OCI-LY1 (cell line): ENCODE results near the gene SOX9.

Source experiments
- H2AFZ ChIP-seq: fragments of 200-600 bp; sonication (generic), shearing (Covaris generic); 2 replicates; pipeline ENCODE4 v1.6.0; 2014; ENCODE audit warnings: antibody characterized with exemption, mild to moderate bottlenecking, low read length
- H3F3A ChIP-seq: fragments of 200-600 bp; sonication (generic), shearing (Covaris generic); 2 replicates; pipeline ENCODE4 v1.6.0; 2014; ENCODE audit warnings: mild to moderate bottlenecking, antibody characterized with exemption, low read length, moderate library complexity; ENCODE audit not compliant: insufficient read depth
- H3K27ac ChIP-seq: fragments of 200-600 bp; sonication (generic); 2 replicates; pipeline ENCODE4 v1.5.1; 2014; ENCODE audit warnings: low read length, mixed run types, mild to moderate bottlenecking, low read depth; ENCODE audit not compliant: poor library complexity, severe bottlenecking
- H3K27me3 ChIP-seq: fragments of 200-600 bp; sonication (generic); 2 replicates; pipeline ENCODE4 v1.6.0; 2014; ENCODE audit warnings: antibody characterized with exemption, mild to moderate bottlenecking, low read length, moderate library complexity; ENCODE audit not compliant: insufficient read depth
- H3K36me3 ChIP-seq: fragments of 200-600 bp; sonication (generic); 2 replicates; pipeline ENCODE4 v1.6.1; 2014; ENCODE audit warnings: mild to moderate bottlenecking, antibody characterized with exemption, low read length, moderate library complexity, mixed read lengths; ENCODE audit not compliant: insufficient read depth
- H3K4me1 ChIP-seq: fragments of 200-600 bp; sonication (generic); 2 replicates; pipeline ENCODE4 v1.5.1; 2014; ENCODE audit warnings: mild to moderate bottlenecking, low read length, moderate library complexity; ENCODE audit not compliant: insufficient read depth, severe bottlenecking
- H3K4me2 ChIP-seq: fragments of 200-600 bp; sonication (generic), shearing (Covaris generic); 2 replicates; pipeline ENCODE4 v1.6.1; 2014; ENCODE audit warnings: low read length
- H3K4me3 ChIP-seq: fragments of 200-600 bp; sonication (generic); 2 replicates; pipeline ENCODE4 v1.5.1; 2014; ENCODE audit warnings: low read length, low read depth, mild to moderate bottlenecking, mixed read lengths; ENCODE audit not compliant: poor library complexity, severe bottlenecking
- H3K79me2 ChIP-seq: fragments of 200-600 bp; shearing (Covaris generic); 2 replicates; pipeline ENCODE4 v1.6.1; 2016; ENCODE audit warnings: mixed run types, low read length, mixed read lengths; ENCODE audit not compliant: insufficient read depth
- H3K9ac ChIP-seq: fragments of 200-600 bp; sonication (generic), shearing (Covaris generic); 2 replicates; pipeline ENCODE4 v1.6.1; 2014; ENCODE audit warnings: mild to moderate bottlenecking, low read length, mixed read lengths
- H3K9me2 ChIP-seq: fragments of 200-600 bp; sonication (generic), shearing (Covaris generic); 2 replicates; pipeline ENCODE4 v1.6.1; 2014; ENCODE audit warnings: low read depth, mild to moderate bottlenecking, low read length, mixed read lengths
- H3K9me3 ChIP-seq: fragments of 200-600 bp; shearing (Covaris generic); 2 replicates; pipeline ENCODE4 v1.6.1; 2014; ENCODE audit warnings: low read length, mixed read lengths
- H4K20me1 ChIP-seq: fragments of 200-600 bp; sonication (generic), shearing (Covaris generic); 2 replicates; pipeline ENCODE4 v1.6.0; 2016; ENCODE audit warnings: mild to moderate bottlenecking, low read length; ENCODE audit not compliant: insufficient read depth
- EZH2 ChIP-seq: fragments of 200-600 bp; sonication (generic), shearing (Covaris generic); IDR thresholded peaks from 2 replicates; pipeline ENCODE4 v1.8.0; 2017; ENCODE audit warnings: borderline replicate concordance, mixed run types, mild to moderate bottlenecking, antibody characterized with exemption, low read length, moderate library complexity, mixed read lengths
- TF ChIP-seq, protein P1 (sequence below): fragments of 200-600 bp; sonication (generic), shearing (Covaris generic); IDR thresholded peaks from 2 replicates; pipeline ENCODE4 v1.5.1; 2017; ENCODE audit warnings: mild to moderate bottlenecking, antibody characterized with exemption, low read length, moderate library complexity, mixed read lengths

The SOX9 gene

DNA sequence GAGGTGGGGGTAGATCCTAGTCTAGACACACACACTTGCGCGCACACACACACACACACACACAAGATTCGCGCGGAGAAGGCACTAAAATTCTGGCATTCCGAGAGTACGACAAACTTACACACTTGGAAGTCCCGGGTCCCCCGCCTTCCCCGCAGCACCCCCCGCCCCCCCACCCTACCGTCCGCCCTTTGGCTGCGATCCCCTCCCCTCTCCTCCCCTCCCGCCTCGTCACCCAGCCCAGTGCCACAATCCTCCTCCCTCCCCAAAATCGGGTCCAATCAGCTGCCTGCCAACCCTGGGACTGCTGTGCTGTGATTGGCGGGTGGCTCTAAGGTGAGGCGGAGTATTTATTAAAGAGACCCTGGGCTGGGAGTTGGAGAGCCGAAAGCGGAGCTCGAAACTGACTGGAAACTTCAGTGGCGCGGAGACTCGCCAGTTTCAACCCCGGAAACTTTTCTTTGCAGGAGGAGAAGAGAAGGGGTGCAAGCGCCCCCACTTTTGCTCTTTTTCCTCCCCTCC, at the start of gene SOX9:
Gene SOX9 (plus strand): TSS at position 379 of the 522 bp plus-strand sequence. CDS start 372 bp downstream, outside the sequence.
- no peak for TF ChIP-seq EZH2
- TF ChIP-seq, protein P1, sequence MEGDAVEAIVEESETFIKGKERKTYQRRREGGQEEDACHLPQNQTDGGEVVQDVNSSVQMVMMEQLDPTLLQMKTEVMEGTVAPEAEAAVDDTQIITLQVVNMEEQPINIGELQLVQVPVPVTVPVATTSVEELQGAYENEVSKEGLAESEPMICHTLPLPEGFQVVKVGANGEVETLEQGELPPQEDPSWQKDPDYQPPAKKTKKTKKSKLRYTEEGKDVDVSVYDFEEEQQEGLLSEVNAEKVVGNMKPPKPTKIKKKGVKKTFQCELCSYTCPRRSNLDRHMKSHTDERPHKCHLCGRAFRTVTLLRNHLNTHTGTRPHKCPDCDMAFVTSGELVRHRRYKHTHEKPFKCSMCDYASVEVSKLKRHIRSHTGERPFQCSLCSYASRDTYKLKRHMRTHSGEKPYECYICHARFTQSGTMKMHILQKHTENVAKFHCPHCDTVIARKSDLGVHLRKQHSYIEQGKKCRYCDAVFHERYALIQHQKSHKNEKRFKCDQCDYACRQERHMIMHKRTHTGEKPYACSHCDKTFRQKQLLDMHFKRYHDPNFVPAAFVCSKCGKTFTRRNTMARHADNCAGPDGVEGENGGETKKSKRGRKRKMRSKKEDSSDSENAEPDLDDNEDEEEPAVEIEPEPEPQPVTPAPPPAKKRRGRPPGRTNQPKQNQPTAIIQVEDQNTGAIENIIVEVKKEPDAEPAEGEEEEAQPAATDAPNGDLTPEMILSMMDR = no peak
- peak within 1 kb of the TSS; percentile 16 for H3K4me3 ChIP-seq
- no peak within 1 kb of the TSS for H2AFZ ChIP-seq
- H4K20me1 ChIP-seq = no peaks in the 10 kb centered on the region
- peaks cover 11% of the 10 kb centered on the region; the same call in 1 of the 2 replicates for H3K27me3 ChIP-seq
- H3K4me2 ChIP-seq = no peak within 1 kb of the TSS; the same call in 1 of the 2 replicates
- H3K9me2 ChIP-seq = no peaks in the 10 kb centered on the region
- H3K27ac ChIP-seq = no peak within 1 kb of the TSS
- H3K79me2 ChIP-seq = no peaks in the 10 kb centered on the region
- no peaks in the 10 kb centered on the region for H3K36me3 ChIP-seq
- H3K9me3 ChIP-seq = no peaks in the 10 kb centered on the region
- H3F3A ChIP-seq = no peaks in the 10 kb centered on the region
- H3K4me1 ChIP-seq = no peaks in the 10 kb centered on the region
- H3K9ac ChIP-seq = no peak within 1 kb of the TSS

DNA sequence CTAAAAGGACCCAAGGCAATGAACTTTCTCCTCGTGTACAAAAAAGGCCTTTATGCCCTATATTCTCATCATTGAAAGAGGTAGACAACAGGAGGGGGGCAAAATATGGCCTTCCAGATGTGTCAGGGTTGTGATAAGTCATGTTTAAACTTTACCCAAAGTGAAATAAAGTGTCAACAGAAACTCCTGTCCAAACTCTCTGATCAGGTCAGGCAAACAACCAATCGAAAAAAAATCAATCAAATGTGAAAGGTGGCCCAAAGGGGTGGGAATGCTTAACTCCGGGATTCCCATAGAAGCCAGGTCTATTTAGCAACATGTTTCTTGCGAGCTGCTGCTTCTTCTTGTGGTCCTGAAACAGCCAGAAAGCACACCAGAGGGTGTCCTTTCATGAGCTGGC, 49.5 kb upstream of the SOX9 start:
- no peaks in the 10 kb centered on the region for H3F3A ChIP-seq
- TF ChIP-seq EZH2 = no peak
- TF ChIP-seq, protein P1 = no peak
- H3K27me3 ChIP-seq = no peaks in the 10 kb centered on the region
- no peak overlapping the region for H3K9ac ChIP-seq
- H3K27ac ChIP-seq = no peak overlapping the region
- no peak overlapping the region for H3K4me3 ChIP-seq
- H3K79me2 ChIP-seq = no peaks in the 10 kb centered on the region
- no peaks in the 10 kb centered on the region for H3K9me3 ChIP-seq
- H3K36me3 ChIP-seq = no peaks in the 10 kb centered on the region
- no peaks in the 10 kb centered on the region for H3K9me2 ChIP-seq
- H3K4me1 ChIP-seq = no peaks in the 10 kb centered on the region
- no peak overlapping the region for H2AFZ ChIP-seq
- no peak overlapping the region for H3K4me2 ChIP-seq
- no peaks in the 10 kb centered on the region for H4K20me1 ChIP-seq

DNA sequence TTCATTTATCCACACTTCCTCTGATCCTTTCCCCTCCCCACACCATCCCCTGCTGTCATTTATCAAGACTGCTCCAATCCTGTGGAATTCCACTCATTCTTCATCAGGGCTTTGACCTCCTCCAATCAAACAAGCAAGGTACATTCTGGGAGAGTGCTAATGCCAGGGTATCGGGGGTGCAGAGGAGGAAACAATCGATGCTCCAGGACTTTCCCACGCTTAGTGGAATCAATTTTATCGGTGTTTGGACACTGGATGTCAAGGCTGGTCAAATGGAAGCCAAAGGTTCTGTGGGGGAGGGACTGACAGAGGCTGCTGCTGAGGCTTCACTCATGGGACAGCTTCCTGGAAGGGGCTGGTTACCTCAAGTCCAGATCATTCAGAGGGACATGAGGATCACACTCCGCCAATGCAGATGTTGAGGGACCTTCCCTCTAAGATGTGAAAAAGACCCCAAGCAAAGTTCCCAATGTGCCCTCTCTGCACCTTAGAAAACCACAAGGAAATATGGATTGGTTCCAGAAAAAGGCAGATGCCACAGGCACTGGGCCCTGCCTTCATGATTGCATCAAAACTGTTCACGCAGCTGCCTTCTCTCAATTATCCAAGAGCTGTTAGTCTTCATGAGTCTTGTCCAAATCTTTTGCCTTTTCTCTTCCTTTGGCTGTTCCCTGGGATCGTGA, 44.7 kb upstream of the SOX9 start:
- H3K36me3 ChIP-seq = no peaks in the 10 kb centered on the region
- no peak overlapping the region for H3K4me3 ChIP-seq
- no peaks in the 10 kb centered on the region for H4K20me1 ChIP-seq
- no peak overlapping the region for H3K4me2 ChIP-seq
- no peak overlapping the region for H3K27ac ChIP-seq
- H3F3A ChIP-seq = no peaks in the 10 kb centered on the region
- no peaks in the 10 kb centered on the region for H3K9me3 ChIP-seq
- TF ChIP-seq, protein P1 = no peak
- no peak for TF ChIP-seq EZH2
- H3K9ac ChIP-seq = no peak overlapping the region
- H3K27me3 ChIP-seq = no peaks in the 10 kb centered on the region
- no peak overlapping the region for H2AFZ ChIP-seq
- H3K79me2 ChIP-seq = no peaks in the 10 kb centered on the region
- no peaks in the 10 kb centered on the region for H3K4me1 ChIP-seq
- no peaks in the 10 kb centered on the region for H3K9me2 ChIP-seq
